Natural killer cell (primary cell): ENCODE data around the gene INPP4B. TPM values are rescaled to one million over a fixed set of nuclear protein-coding genes. Genes with fewer than 3 reads are reported as not detected.

ENCODE experiments used
- ATAC-seq, 3 donors: fragments of 150-1000 bp in 2 of 3; fragments of 200-7000 bp in 1 of 3; cut with Tn5 transposase; 1 replicate in 1 of 3; 2 replicates in 2 of 3; pipeline ENCODE4 v1.10.0; 2021; ENCODE audit warnings: mild to moderate bottlenecking in 2 of 3, moderate library complexity in 2 of 3
- DNase-seq, 2 donors: peaks; one replicate each; pipeline versions ENCODE4 v3.0.0 to v3.0.0-alpha.2; 2013 to 2021; ENCODE audit warnings: mixed read lengths in 1 of 2
- H3K27ac ChIP-seq: one replicate; pipeline ENCODE4 v1.5.1; 2013; ENCODE audit warnings: mild to moderate bottlenecking, low read length
- H3K27me3 ChIP-seq: one replicate; pipeline ENCODE4 v1.6.1; 2013; ENCODE audit warnings: low read length; ENCODE audit not compliant: control insufficient read depth, insufficient read depth
- H3K36me3 ChIP-seq: one replicate; pipeline ENCODE4 v1.6.1; 2013; ENCODE audit warnings: low read length; ENCODE audit not compliant: control insufficient read depth, insufficient read depth
- H3K4me1 ChIP-seq: one replicate; pipeline ENCODE4 v1.6.1; 2013; ENCODE audit warnings: low read length; ENCODE audit not compliant: control insufficient read depth, insufficient read depth
- H3K4me3 ChIP-seq: one replicate; pipeline ENCODE4 v1.5.1; 2013; ENCODE audit warnings: low read length
- H3K9me3 ChIP-seq: one replicate; pipeline ENCODE4 v1.6.1; 2013; ENCODE audit warnings: low read length; ENCODE audit not compliant: control insufficient read depth, insufficient read depth
- H3K27ac Mint-ChIP-seq, 2 donors: one replicate each; pipeline ENCODE4 v1.8.0; 2022; ENCODE audit warnings: mild to moderate bottlenecking in 2 of 2, mixed read lengths in 2 of 2, moderate library complexity in 1 of 2
- H3K27me3 Mint-ChIP-seq, 2 donors: one replicate each; pipeline ENCODE4 v1.8.0; 2022; ENCODE audit warnings: low read depth in 2 of 2, mixed read lengths in 2 of 2
- H3K36me3 Mint-ChIP-seq: one replicate; pipeline ENCODE4 v1.8.0; 2022; ENCODE audit warnings: mixed read lengths
- H3K4me1 Mint-ChIP-seq, 2 donors: one replicate each; pipeline ENCODE4 v1.8.0; 2022; ENCODE audit warnings: mixed read lengths in 2 of 2
- H3K4me3 Mint-ChIP-seq: one replicate; pipeline ENCODE4 v1.8.0; 2022; ENCODE audit warnings: mild to moderate bottlenecking, moderate library complexity, mixed read lengths
- H3K9me3 Mint-ChIP-seq, 2 donors: one replicate each; pipeline ENCODE4 v1.8.0; 2022; ENCODE audit warnings: mixed read lengths in 2 of 2
- CTCF ChIP-seq: fragments of 200-600 bp; IDR thresholded peaks from one replicate; pipeline ENCODE4 v1.8.0; 2022; ENCODE audit warnings: antibody characterized with exemption
- WGBS: methylation state at CpG from one replicate; pipeline ENCODE4 v1.1.7; 2013; ENCODE audit warnings: missing lambda C conversion rate; ENCODE audit not compliant: insufficient coverage; 5-methylcytosine and 5-hydroxymethylcytosine counted together
- intact Hi-C: fragments of 100-400 bp; cut with micrococcal nuclease; formaldehyde crosslinking; loops from one replicate; pipeline ENCODE4 v1.14.2; 2022
- total RNA-seq, 4 donors: library from RNA; stranded (reverse); fragments of 120-200 nt in 1 of 4; gene quantifications; one replicate each; pipeline versions ENCODE4 v1.2.3 to v1.2.4, GENCODE V29; 2013 to 2022

INPP4B gene
- total RNA-seq, 3 donors from 2014 or later (not counting 1 experiment from before 2014, with no cell fraction given) = 2.4 to 6.2 (median 4.5) TPM

- no peaks in the 10 kb centered on the region for H3K27me3 Mint-ChIP-seq
- H3K4me1 Mint-ChIP-seq = no peaks in the 10 kb centered on the region
- no peaks in the 10 kb centered on the region for H3K9me3 ChIP-seq
- no peak for DNase-seq
- no peak overlapping the region for H3K4me3 Mint-ChIP-seq
- no peak for TF ChIP-seq CTCF
- H3K9me3 Mint-ChIP-seq = peaks cover 0 to 3% of the 10 kb centered on the region in 2 donors
- H3K4me3 ChIP-seq = no peak overlapping the region
- ATAC-seq = no peak
- intact Hi-C loops = no loop called here
- no peak overlapping the region for H3K27ac Mint-ChIP-seq
- no peaks in the 10 kb centered on the region for H3K27me3 ChIP-seq
- H3K36me3 ChIP-seq = peaks cover 2% of the 10 kb centered on the region
- no peaks in the 10 kb centered on the region for H3K36me3 Mint-ChIP-seq
- H3K27ac ChIP-seq = no peak overlapping the region
- WGBS = no CpG with 5 or more reads among the region's 3 CpGs
- no peaks in the 10 kb centered on the region for H3K4me1 ChIP-seq
Observed at GRCh38 chr4:142191901-142192300, 654.2 kb downstream of the INPP4B start.

- no peaks in the 10 kb centered on the region for H3K27me3 Mint-ChIP-seq
- whole genome bisulfite sequencing = 89% methylated on average over 2 of the region's 3 CpGs
- H3K4me1 ChIP-seq = no peaks in the 10 kb centered on the region
Observed at GRCh38 chr4:142181021-142181420, 665.1 kb downstream of the INPP4B start.

GRCh38 chr4:142169216-142169615, 676.9 kb downstream of the INPP4B start:
- H3K4me3 ChIP-seq = no peak overlapping the region
- ATAC-seq (no peak), DNase-seq (no peak)
- H3K27me3 ChIP-seq = no peaks in the 10 kb centered on the region
- Mint-ChIP-seq H3K36me3 (no peaks in the 10 kb centered on the region), H3K4me1 (no peaks in the 10 kb centered on the region), H3K9me3 (peaks cover 0 to 2% of the 10 kb centered on the region in 2 donors), H3K4me3 (no peak overlapping the region), H3K27ac (no peak overlapping the region), H3K27me3 (no peaks in the 10 kb centered on the region)
- no peaks in the 10 kb centered on the region for H3K4me1 ChIP-seq
- TF ChIP-seq CTCF = no peak
- intact Hi-C loops = no loop called here
- H3K27ac ChIP-seq = no peak overlapping the region
- no peaks in the 10 kb centered on the region for H3K9me3 ChIP-seq
- no peaks in the 10 kb centered on the region for H3K36me3 ChIP-seq

More at GRCh38 chr4:142181021-142181420, 665.1 kb downstream of the INPP4B start:
- H3K9me3 ChIP-seq = no peaks in the 10 kb centered on the region
- Mint-ChIP-seq H3K9me3 (peaks cover 4 to 8% of the 10 kb centered on the region in 2 donors), H3K4me1 (no peaks in the 10 kb centered on the region), H3K36me3 (no peaks in the 10 kb centered on the region), H3K4me3 (no peak overlapping the region), H3K27ac (no peak overlapping the region)
- no peak overlapping the region for H3K4me3 ChIP-seq
- DNase-seq (no peak), ATAC-seq (no peak)
- H3K27ac ChIP-seq = no peak overlapping the region
- no peak for TF ChIP-seq CTCF
- intact Hi-C loops = no loop called here
- no peaks in the 10 kb centered on the region for H3K36me3 ChIP-seq
- no peaks in the 10 kb centered on the region for H3K27me3 ChIP-seq

- DNase-seq (no peak), ATAC-seq (no peak)
- H3K4me3 Mint-ChIP-seq = no peak overlapping the region
- H3K9me3 Mint-ChIP-seq = peaks cover 0 to 2% of the 10 kb centered on the region in 2 donors
- H3K27ac ChIP-seq = no peak overlapping the region
- intact Hi-C loops = no loop called here
- H3K27me3 ChIP-seq = no peaks in the 10 kb centered on the region
- H3K4me1 Mint-ChIP-seq = no peaks in the 10 kb centered on the region
- H3K36me3 ChIP-seq = no peaks in the 10 kb centered on the region
- WGBS = 100% methylated on average over 1 of the region's 2 CpGs
- no peaks in the 10 kb centered on the region for H3K27me3 Mint-ChIP-seq
- H3K4me3 ChIP-seq = no peak overlapping the region
- no peak for TF ChIP-seq CTCF
- no peaks in the 10 kb centered on the region for H3K36me3 Mint-ChIP-seq
- H3K27ac Mint-ChIP-seq = no peak overlapping the region
- no peaks in the 10 kb centered on the region for H3K9me3 ChIP-seq
- no peaks in the 10 kb centered on the region for H3K4me1 ChIP-seq
Observed at GRCh38 chr4:142168181-142168580, 677.9 kb downstream of the INPP4B start.
